Suppressor macrophage (primary cell): ENCODE results near the gene GZF1.
A peak's percentile ranks its signal among the peaks of the same experiment; 100 is the strongest.
"Not testable (repeated sequence)": the region's sequence is repeated elsewhere in the genome, so short reads cannot be mapped to it uniquely, and the experiment has no call there.

Experiments
- DNase-seq, 4 experiments: peaks; one replicate each; pipeline ENCODE4 v3.0.0-alpha.2; 2020 to 2022

Gene GZF1

GRCh38 chr20:23347791-23348190 is 14.2 kb upstream of the GZF1 start:
- DNase-seq, result peak in 3 of 4 experiments; percentile 29 to 59 (median 37)

DNA sequence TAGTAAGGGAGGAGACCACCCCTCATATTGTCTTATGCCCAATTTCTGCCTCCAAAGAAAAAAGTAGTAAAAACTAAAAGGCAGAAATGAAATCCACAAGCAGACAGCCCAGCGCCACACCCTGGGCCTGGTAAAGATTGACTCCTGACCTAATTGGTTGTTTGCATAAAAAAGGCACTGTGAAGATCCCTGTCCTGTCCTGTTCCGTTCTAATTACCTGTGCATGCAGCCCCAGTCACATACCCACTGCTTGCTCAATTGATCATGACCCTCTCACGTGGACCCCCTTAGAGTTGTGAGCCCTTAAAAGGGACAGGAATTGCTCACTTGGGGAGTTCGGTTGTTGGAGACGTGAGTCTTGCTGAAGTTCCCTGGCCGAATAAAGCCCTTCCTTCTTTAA is 13.5 kb upstream of the GZF1 start:
- not testable (repeated sequence) for DNase-seq

DNA sequence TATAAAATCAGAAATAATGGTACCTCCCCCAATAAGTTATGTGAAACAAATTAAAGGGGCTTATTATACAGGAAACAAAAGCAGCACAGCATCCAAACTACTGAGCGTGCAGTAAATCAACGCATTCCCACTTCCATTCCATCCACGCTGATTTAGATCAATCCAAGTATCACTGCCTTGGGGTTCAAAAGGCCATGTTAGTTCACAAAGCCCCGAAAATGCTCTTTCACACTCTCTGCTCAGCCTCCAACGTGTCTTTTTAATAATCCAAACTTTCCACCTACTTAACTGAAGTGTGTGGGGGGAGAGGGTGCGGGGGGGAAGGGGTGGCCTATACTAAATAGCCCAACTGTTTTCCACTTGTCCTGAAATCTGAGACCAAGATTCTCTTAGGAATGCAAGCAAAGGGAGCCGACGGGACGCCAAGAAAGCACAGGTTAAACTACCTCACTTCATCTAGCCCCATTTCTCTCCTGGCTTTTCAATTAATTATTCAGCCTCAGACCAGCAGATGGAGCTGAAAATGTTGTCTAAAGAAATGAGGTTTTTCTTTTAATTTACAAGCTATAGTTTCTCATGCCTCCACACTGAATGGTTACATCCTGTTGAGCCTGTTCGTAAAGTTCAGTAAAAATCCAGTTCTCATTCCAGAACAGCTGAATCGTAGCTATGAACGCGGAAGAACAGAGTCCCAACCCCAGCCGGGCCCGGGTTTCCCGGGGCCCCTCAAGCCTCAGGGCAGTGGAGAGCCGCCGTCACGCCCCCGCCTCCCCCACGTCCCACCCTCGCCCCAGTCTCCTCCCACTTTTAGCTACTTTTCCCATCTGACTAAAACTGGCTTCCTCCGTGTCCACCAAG is 12.4 kb upstream of the GZF1 start:
- DNase-seq, result no peak

- DNase-seq, result peak; percentile 99
These were observed 11.6 kb upstream of the GZF1 start, which contains the start of gene NXT1 for GRCh38 chr20:23350196-23350903. Gene NXT1 (plus strand): TSS chr20:23350791. CDS start chr20:23354042, 3,251 bp downstream.

DNA sequence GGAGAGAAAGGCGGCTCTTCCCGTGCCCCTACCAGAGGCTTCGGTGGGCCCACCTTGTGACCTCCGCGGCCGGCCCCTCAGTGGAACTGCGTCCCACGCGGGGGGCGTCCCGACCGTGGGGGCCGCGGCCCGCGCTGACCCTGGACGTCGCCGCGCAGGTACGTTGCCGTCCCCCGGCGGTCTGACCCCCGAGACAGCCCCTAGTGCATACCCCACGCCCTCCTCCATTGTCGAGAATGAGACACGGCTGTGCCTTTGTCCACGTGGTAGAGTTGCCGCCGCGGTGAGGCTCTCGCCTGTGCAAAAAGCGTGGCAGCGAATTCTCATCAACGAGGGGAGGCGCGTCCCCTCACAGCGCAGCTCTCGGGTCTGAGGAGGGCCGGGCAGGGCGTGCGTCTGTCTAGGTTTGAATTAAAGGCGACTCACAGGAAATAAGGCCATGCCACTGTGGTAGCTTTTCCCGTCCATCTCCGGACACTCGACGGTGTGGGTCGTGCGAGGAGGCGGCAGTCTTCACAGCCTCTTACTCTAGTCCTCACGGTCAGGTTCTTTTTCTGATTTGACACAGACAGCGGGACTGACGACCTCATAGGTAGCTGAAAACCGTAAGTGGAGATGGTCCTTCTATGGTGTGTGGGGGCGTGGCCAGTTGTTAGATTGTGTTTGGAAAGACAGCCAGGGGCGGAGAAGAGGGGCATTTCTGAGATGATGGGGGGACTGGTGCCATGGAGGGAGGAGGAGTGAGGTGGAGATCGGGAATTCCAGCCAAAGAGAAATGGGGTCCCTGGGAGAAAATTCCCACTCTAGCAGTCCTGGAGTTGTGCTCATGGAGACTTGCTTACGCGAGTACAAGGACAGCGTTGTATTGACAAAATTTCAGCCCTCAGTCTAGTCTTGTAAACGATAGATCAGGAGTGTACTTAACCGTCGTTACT is 10.8 kb upstream of the GZF1 start:
- DNase-seq, result peak; percentile 26 to 63 (median 50)

GRCh38 chr20:23356203-23356602 is 5.8 kb upstream of the GZF1 start:
- no peak for DNase-seq

GRCh38 chr20:23357767-23358562 is 4.0 kb upstream of the GZF1 start:
- DNase-seq, result peak; percentile 100

DNA sequence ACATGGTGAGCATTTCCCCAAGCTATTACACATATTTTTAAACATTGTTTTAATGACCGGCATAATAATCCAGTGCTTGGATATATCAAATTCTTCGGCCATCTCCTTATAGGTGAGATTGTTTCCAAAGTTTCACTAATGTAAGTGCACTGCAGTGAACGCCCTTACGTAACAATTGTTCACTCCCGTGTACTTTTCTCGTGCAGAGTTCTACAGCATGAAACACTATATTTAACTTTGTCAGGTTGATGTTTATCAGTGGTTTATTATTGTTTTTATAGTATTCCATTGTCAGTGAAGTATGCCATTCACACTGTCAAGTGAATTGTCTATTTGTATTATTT is 3.4 kb upstream of the GZF1 start:
- no peak for DNase-seq

DNA sequence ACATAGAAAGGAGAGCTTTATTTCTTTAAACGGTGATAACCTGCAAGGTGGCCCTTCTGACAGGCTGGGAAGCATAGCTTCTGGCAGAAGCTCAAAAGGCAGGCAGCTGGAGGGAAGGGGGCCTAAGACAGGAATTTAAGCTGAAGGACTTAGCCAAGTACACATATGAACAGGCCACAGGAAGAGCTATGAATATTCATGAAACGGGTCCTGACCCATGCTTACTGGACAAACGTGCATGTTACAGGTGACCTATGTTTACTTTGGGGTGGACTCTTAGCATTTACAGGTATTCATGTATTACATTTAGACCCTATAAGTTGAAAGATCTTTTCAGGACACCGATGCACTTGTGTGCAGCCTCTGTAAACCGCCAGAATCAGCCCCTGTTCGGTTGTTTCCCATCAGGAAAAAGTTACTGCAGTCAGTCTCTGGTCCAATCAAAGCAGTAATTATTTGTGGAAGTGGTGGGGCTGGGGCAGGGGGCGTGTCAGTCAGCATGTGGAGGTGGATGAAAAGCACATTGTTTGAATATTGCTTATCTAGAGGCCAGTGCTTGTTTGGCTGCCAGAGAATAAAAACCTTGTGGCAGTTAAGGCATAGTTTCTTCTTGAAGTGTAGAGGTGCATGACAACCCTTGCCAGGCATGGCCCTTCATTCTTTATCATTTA is 2.9 kb upstream of the GZF1 start:
- DNase-seq, result no peak

GRCh38 chr20:23360531-23360930 is 1.5 kb upstream of the GZF1 start:
- no peak for DNase-seq

DNA sequence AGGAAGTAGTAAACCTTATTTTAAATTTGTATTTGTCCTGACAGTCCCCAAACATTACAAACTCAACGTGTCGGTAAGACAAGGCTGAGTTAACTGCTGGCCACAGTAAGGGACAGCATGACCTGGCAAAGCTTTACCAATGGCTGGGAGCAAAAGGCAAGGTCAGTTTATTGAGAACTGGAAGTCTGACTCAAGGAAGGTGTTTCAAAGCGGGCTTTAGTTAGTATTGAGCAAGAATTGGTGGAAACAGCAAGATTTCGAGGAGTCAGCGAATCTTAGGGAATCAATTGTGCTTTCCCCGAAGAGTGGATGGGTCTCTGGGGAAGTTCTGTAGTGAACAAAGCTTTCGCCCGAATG is 885 bp upstream of the GZF1 start:
- DNase-seq, result peak in 3 of 4 experiments; percentile 49 to 67 (median 62)

DNA sequence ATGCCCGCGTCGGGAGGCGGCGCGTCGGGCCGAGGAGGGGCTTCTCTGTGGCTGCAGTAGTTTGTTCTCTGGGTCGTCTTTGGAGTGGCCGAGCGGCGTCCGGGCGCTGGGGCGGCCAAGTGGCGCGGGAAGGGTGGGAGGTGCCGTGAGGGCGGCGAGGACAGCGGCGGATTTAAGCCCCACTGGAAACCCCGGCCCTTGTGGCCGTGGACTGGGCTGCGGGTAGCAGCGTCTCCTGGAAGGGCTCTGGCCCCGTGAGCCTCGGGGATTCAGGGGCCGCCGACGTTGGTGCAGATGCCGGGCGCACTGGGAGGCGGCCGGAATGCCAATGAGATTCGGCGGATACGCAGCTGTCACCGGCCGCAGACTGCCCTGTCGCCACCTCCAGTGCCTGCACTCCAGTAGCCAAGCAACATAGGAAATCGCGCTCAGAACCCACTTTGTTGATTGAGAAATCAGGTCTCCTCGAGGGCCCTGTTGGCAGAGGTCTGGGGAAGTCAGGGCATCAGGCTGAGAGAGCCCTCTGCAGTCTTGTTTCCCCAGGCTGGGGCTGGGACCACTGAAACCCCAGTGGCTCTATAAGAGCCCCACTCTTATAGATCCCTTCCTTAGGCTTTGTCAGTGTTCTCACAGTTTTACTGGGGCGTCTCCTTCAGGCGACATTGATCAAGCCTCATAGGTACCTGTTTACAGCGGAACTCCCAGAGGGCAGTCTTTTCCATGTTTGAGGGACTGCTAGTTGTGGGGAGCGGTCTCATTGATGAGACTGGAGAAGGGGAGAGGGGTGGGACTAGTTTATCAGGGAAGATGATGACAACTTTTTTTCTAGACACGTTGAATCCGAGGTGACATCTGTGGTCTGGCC is 642 bp downstream of the GZF1 start:
- peak; percentile 53 to 79 (median 76) for DNase-seq

DNA sequence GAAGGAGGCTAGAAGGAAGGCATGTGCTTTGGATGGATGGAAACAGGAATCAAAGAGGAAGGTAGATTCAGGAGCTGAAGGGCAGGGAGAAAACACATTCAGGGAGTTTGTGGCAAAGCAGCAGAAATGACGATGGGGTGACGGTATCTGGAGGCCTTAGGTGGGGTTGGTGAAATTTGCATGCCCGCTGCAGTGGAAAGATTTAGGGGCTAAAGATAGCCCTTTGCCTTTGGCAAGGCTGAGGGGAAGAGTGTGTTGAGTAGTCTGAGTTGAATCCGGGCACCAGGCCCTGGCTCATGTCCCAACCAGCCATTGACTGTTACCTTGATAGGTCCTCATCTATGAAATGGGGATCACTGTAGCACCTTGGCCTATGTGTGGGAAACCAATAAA is 1.3 kb downstream of the GZF1 start:
- no peak for DNase-seq

DNA sequence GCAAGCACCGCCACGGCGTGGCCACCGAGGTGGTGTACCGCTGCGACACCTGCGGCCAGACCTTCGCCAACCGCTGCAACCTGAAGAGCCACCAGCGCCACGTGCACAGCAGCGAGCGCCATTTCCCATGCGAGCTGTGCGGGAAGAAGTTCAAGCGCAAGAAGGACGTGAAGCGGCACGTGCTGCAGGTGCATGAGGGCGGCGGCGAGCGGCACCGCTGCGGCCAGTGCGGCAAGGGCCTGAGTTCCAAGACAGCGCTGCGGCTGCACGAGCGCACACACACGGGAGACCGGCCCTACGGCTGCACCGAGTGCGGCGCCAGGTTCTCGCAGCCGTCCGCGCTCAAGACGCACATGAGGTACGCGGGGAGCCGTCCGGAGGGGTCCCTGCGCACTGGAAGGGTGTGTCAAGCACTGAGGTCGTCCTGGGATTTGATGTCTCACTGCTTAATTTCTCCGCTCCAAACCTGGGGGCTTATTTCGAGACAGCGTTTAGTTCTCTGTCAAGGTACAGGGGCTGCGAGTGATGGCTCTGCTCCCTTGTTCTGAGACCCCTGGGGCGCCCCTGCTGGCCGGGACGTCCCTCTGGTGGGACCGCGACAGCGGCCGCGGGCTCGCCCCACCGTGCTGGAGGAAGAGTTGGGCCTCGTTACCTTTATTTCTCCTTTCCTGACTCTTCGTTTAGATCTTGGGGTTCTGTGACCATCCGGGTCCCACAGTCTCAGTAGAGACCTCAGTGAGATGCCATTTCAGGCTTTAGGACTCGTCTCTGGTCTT is 3.6 kb downstream of the GZF1 start:
- no peak for DNase-seq

GRCh38 chr20:23366384-23366783 is 4.4 kb downstream of the GZF1 start:
- DNase-seq, result peak; percentile 19 to 86 (median 66)

DNA sequence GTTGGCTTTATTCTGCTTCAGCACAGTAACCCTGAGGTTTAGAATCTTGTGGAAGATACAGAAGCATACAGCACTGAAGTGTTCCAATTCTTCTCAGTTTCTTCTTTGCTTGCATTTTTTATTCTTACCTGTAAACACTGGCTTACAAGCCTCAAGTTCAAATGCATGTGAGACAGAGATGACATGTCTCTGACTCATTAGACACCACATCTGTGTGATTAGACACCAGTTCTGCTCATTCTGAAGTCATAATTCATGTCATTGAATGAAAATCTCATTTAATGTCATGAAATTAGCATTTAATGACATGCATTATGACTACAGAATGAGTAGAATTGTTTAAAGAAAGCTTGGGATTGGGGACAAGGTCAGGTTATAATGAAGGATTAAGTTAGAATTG is 5.8 kb downstream of the GZF1 start:
- peak in 1 of 4 experiments; percentile 24 for DNase-seq

- peak in 2 of 4 experiments; percentile 17 to 30 for DNase-seq
These were observed 6.5 kb downstream of the GZF1 start for GRCh38 chr20:23368316-23369071.

GRCh38 chr20:23369072-23369823 is 7.3 kb downstream of the GZF1 start:
- peak in 1 of 4 experiments; percentile 21 for DNase-seq
